NB4 (cell line): Measurements from ENCODE around the gene BRSK1.

Source experiments
- DNase-seq: peaks from one replicate; pipeline ENCODE4 v3.0.0; 2010; ENCODE audit warnings: low read depth
- H3K4me3 ChIP-seq: one replicate; pipeline ENCODE4 v1.5.1; 2011; ENCODE audit warnings: mild to moderate bottlenecking, low read depth, low read length, moderate library complexity
- CTCF ChIP-seq: IDR thresholded peaks from one replicate; pipeline ENCODE4 v1.5.1; 2012; ENCODE audit warnings: low read depth, low read length
- MAX ChIP-seq: IDR thresholded peaks from 2 replicates; pipeline ENCODE4 v1.6.1; 2011; ENCODE audit warnings: low read depth, low read length
- MYC ChIP-seq: IDR thresholded peaks from 2 replicates; pipeline ENCODE4 v1.6.1; 2011; ENCODE audit warnings: low read depth, low read length
- POLR2A ChIP-seq: IDR thresholded peaks from 2 replicates; pipeline ENCODE4 v1.6.1; 2011; ENCODE audit warnings: mild to moderate bottlenecking; ENCODE audit not compliant: insufficient read length; ENCODE audit errors: extremely low read depth

The BRSK1 gene

GRCh38 chr19:55261671-55262126, 22.1 kb upstream of the BRSK1 start:
- TF ChIP-seq CTCF (no peak), MYC (no peak), MAX (no peak), POLR2A (no peak)
- no peak for DNase-seq

GRCh38 chr19:55262359-55262758, 21.4 kb upstream of the BRSK1 start:
- H3K4me3 ChIP-seq: no peak overlapping the region
- no peak for TF ChIP-seq MAX
- no peak for TF ChIP-seq MYC
- no peak for TF ChIP-seq POLR2A
- TF ChIP-seq CTCF: no peak
- DNase-seq: no peak

More at GRCh38 chr19:55261671-55262126, 22.1 kb upstream of the BRSK1 start:
- H3K4me3 ChIP-seq: no peak overlapping the region

- TF ChIP-seq MAX: no peak
- no peak for TF ChIP-seq POLR2A
- TF ChIP-seq MYC: no peak
- no peak for TF ChIP-seq CTCF
- H3K4me3 ChIP-seq: no peak overlapping the region
- no peak for DNase-seq
Observed at GRCh38 chr19:55264531-55264930, 19.3 kb upstream of the BRSK1 start.

- no peak for DNase-seq
- no peak overlapping the region for H3K4me3 ChIP-seq
- TF ChIP-seq MYC (no peak), CTCF (no peak), MAX (no peak), POLR2A (no peak)
Observed at GRCh38 chr19:55265173-55265572, 18.6 kb upstream of the BRSK1 start.

GRCh38 chr19:55265723-55266386, 17.9 kb upstream of the BRSK1 start:
- TF ChIP-seq MAX: no peak
- TF ChIP-seq CTCF: no peak
- TF ChIP-seq MYC: no peak
- TF ChIP-seq POLR2A: no peak
- no peak for DNase-seq

More at GRCh38 chr19:55265723-55266386, 17.9 kb upstream of the BRSK1 start:
- no peak overlapping the region for H3K4me3 ChIP-seq
